NOMO-1 (cell line): ENCODE results near the gene PCNX3.
A peak's percentile ranks its signal among the peaks of the same experiment; 100 is the strongest.

Source experiments
- DNase-seq, 2 experiments: peaks; one replicate each; lab custom pipeline; 2025; ENCODE audit not compliant: unreplicated experiment in 2 of 2; lab: John Stamatoyannopoulos, UW

PCNX3 gene

DNA sequence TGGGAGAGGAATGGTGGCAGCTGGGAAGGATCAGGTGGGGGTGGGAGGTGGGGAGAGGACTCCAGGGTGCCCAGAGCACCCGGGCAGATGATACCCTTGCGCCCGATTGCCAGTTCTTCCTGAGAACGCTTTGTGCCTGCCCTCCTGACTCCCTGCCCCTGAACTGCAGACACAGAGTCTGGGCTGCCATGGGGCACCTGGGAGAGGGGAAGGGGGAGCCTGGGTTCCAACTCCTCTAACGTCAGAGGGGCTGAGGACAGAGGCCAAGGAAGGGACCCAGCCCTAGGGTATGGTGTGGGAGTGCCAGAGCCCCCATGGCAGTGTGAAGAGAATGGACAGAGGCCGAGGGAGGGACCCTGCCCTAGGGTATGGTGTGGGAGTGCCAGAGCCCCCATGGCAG, 19.1 kb upstream of the PCNX3 start:
- DNase-seq: no peak

DNA sequence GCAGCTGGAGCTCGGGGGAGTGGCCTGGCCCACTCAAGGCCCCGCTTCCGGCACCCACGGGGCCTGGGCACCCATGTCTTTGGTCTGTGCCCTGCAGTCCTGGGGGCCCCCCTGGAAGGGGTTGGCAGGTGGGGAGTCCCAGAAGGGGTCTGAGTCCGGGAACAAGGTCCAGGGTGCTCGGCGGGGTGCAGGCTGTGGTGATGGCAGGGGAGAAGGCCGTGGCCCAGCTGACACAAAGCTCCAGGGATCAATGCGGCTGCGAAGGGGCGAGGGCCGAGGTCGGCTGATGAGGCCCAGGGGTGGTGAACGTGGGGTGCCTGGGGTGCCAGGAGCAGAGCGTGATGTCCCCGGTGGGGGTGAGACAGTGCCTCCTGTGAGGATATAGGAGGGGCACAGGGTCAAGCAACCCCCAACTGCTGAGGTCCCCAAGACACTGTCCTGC, 17.3 kb upstream of the PCNX3 start:
- no peak for DNase-seq

DNA sequence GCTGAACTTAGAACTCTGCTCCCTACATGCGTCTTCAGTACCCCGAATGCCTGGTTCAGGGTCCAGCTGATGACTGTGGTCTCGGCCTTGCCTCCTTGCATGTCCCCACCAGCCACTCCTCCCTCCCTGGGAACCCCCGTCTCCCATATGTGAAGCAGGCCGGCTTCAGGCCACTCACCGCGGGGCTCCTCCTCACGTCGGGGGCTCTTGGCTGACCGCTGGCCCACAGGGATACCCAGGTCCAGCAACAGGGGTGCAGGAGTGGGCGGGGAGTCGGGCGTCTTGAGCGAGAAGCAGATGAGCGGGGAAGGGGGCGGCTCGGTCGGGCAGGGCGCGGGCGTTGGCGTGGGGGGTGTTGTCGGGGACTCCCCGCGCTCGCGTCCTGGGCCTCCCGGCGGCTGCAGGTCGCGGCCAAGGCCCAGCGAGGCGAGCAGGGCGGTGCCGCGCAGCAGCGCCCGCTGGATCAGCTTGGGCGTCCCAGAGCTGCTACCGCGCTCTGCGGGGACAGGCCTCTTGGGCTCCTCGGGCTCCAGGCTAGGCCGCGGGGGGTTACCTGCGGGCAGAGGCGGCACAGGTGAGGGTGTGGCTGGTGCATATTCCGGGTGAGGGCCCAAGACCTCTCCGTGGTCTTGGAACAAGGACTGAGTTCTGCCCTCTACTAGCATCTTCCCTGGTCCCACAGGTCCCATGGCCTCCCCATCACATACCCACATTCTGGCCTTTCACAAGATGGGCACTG, 16.2 kb upstream of the PCNX3 start:
- no peak for DNase-seq

DNA sequence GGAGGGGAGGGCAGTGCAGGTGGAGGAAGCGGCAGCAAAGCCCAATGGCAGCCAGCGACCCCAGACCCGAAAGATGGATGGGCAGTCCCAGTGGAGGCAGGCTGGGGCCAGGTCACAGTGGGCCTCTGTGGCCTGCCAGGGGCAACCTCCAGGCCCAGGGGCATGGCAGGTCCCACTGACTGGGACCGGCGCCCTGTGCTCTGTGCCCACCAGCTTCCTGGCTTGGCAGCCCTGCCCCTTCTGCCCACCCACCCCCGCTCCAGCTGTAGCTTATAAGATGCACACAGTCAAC, 15.7 kb upstream of the PCNX3 start:
- DNase-seq: no peak

DNA sequence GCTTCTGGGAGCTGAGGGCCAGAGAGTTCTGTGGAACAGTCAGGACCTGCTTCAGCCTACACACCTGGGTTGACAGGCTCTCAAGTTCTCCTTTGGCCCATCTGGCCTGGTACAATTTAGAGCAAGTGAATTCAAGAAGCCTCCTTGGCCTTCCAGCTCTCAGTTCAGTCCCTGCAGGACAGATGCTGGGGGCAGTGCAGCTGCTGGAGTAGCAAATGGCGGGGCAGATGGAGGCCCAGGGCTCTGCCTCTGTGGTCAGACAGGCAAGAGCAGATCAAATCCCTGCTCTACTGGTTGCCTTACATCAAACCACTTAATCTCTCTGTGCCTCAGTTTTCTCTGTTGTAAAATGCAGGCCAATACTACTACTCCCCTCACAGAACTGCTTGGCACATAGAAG, 11.3 kb upstream of the PCNX3 start:
- no peak for DNase-seq

DNA sequence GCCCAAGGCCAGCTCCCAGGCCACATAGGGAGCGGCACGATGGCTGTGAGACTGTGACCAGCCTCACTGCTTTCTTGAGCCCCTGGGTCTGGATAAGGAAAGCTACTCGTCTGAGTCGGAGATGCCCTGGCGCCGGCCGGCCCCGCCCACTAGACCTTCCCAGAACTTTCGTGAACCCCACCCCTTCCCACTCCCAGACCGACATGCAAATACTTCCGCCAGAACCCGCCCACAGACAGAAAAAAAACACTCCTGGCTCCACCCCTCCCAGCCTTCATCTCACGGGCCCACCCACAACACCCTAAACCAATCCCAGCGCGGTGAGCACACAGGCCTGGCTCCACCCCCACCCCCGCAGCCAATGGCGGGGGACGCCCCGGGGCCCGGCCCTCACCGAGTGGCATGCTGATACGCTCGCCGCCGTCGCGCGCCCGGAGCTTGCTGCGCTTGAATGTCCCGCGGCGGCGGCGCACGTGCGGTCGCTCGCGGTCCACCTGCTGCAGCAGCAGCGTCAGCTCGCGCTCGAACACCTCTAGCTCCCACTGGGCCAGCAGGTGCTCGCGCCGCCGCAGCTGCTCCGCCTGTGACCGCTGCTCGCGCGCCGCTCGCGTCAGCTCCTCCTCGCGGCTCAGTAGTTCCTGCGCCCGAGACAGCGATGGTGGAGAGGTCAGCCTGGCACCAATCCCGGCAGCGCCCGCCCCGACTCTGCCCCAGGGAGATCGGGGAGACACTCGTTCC, 8.5 kb upstream of the PCNX3 start:
- no peak for DNase-seq

DNA sequence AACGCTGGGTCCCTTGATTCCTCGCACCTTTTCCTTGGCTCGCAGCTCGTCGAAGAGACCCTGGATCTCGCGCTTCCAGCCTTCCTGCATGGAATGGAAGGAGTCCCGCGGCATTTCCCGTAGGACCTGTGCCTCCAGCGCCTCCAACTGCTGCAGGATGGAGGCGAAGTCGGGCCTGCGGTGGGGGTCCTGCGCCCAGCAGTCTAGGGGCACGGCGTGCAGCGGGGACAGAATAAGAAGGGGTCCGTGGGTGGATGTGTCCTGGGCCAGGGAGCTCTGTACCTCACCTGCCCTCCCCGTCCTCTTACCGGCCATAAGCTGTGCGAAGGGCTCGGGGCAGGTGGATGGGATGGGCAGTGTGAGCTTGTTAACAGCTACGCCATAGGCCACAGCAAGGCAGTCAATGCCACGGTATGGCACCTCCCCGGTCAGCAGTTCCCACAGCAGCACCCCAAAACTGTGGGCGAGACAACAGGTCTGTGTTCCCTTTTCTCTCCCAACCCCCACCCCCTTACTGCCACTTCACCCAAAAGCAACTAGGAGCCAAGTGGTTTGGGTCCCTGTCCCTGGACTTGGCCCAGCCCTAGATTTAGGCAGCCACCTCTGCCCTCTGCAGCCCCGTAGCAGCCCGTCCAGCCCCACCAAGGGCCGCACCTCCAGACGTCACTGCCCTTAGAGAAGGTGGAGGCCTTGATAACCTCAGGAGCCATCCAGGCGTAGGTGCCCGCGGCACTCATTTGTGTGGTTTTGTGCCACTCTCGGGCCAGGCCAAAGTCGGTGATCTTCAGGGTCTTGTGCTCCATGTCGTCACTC, 7.8 kb upstream of the PCNX3 start:
- DNase-seq: no peak

DNA sequence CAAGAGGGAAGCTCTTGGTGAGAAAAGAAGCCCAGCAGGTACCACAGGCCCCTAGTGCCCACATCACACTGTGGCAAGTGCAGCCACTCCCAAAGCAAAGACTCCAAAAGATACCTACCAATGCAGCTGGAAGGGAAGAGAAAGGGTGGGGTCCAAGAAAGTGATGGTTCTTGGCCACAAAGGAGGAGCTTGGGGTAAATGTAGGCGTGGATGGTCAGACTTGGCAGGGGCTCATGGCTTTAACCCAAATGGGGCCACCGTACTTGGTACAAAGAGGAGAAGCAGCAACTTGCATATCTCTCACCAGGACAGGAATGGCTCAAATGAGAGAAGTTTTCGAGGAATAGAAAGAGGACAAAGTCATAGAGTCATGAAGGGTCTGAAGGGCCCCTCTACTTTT, 6.3 kb upstream of the PCNX3 start:
- DNase-seq: no peak

DNA sequence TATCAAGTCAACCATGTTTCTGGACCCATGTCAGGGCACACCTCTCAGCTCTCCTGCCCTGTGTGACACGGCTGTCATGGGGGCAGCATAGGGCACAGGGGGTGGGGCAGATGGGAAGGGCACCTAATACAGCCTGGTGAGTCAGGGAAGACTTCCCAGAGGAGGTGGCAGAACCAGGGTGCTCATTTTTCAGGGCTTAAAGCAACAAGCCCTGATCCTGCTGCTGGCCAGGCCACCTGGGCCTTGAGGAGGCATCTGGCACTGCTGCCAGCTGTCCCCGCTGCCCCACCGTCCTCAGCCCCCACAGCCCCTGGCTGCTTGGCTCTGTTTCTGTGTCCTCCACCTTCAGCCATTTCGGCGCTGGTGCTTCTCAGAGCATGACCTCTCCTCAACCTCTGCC, 5.9 kb upstream of the PCNX3 start:
- DNase-seq: no peak

DNA sequence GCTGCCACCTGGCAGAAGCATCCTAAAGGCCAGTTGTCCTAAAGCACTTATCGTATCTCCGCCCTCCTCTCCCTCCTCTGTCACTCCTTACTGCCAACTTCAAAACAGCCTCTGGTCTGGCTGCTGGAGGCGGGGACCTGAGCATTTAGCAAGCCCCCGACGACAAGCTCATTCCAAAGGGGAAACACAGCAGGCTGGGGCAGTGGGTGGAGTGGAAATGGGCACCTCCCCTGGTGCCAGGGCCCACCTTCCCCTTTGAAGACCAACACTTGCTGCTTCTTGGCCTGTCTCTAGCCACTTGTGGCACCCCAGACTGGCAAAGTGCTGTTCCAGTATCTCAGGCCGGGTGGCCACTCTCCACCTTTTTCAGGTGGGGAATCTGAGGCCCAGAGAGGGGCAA, 5.2 kb upstream of the PCNX3 start:
- no peak for DNase-seq

DNA sequence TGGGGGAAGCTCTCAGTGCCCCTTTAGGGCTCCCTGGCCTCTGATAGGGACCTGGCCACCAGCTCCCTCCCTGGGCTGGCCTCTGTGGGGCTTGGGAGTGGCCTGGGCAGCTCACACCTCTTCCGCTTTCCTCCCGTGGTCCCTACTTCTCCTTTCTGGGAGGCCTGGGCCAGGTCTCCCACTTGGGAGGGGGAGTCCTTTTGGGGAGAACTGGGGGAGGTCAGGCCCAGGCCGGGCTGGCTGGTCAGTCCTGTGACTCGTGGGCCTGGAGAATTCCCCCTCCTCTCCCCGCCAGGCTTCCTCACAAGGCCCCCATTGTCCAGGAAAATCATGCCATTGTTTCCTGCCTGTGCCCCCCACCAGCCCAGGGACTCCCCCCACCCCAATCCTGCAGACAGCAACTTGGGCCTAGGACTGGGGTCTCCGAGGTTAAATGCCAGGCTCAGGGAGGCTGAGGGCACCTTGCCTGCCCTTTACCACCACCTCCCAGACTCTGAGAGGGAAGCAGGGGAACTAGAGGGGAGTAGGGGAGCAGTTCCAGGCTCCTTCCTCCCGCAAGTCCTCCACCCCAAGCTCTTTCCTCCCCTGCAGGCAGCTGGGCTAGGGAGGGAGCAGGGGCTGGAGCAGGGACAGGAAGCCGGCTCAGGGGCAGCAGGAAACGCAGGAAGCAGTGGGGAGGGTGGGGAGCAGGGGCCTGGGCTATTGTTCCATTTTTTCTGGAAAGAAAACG, 4.4 kb upstream of the PCNX3 start:
- peak; percentile 72 for DNase-seq

DNA sequence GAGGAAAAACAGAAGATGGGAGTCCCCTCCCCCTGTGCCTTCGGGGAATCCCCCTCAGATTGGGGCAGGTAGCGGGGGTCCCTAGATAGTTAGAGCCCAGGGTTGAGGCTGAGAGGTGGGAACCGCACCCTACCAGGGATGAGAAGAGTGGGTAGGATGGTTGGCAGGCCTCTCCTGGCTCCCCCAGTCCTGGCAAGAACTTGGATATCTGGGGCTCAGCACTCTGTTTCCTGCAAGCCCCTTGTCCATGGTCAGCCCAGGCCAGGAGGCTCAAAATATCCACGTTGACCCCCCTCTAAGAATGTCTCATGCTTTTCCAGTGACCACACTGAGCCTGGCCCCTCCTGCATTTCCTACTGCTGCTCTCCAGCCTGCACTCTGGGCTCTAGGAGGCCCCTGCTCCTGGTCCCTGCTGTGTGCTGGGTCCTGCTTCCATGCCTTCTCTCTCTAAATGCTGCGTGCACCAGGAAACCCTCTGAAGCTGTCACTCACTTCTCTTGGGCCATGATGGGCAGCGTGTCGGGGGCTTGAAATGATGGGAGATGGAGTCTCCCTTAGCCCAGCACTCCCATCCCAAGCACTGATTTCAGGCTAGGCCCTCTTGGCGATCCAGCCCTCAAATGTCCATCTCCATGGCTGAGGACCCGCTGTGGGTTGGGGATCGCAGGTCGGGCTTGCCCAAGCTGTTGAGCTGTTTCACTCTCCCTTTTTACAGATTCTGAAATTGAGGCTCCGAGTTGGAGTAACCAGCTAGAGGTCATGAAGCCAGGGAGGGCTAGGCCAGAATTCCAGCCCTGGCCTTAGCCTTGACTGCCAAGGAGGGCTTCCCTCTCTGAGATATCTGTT, 3.6 kb upstream of the PCNX3 start:
- no peak for DNase-seq

DNA sequence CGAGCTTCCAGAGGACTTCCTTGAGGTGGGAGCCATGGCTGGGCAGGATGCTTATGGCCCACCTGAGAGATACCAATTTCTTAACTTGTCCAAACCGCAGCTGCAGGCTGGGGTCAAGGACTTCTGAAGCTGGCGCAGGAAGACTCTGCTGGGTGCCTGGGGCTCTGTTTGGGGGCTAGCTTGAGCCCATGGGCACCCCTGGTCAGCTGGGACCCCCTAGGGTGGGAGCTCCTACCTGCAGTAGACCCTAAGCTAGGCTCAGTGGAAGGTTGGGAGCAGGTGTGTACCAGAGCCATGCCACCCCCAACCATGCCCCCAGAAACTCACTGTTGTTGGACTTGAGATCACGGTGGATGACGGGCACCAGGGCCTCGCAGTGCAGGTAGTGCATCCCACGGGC, 2.9 kb upstream of the PCNX3 start:
- no peak for DNase-seq

DNA sequence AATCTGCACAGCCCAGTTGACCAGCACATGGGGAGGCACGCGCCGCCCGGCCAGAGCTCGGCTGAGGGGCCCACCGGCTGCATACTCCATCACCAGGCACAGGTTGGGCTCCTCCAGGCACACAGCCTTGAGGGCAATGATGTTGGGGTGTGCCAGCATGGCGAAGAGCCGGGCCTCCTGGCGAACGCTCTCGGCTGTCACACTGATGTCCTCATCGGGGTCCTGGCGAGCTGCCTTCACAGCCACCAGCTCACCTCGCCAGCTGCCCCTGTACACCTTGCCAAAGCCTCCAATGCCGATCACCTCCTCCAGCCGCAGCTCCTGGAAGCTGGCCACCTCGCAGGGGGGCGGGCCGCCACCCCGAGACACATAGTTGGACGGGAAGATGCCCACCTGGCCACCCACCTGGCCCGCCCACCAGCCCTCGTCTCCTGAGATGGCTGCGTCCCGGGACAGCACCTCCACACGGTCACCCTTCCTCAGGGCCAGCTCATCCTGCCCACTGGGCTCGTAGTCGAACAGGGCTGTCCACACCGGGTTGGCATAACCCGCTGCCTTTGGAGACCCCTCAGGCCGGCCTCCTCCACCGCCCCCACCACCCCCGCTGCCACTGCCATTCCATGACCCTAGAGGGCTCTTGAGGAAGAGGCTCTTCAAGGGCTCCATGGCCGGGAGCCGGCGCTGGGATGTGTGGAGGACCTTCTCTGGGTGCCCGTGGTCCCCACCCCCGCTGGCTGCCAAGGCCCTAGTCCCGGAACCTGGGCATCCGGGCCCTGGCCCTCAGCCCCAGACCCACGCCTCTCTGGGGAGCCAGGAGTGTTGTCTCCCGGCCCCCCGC, 2.3 kb upstream of the PCNX3 start:
- DNase-seq: no peak

DNA sequence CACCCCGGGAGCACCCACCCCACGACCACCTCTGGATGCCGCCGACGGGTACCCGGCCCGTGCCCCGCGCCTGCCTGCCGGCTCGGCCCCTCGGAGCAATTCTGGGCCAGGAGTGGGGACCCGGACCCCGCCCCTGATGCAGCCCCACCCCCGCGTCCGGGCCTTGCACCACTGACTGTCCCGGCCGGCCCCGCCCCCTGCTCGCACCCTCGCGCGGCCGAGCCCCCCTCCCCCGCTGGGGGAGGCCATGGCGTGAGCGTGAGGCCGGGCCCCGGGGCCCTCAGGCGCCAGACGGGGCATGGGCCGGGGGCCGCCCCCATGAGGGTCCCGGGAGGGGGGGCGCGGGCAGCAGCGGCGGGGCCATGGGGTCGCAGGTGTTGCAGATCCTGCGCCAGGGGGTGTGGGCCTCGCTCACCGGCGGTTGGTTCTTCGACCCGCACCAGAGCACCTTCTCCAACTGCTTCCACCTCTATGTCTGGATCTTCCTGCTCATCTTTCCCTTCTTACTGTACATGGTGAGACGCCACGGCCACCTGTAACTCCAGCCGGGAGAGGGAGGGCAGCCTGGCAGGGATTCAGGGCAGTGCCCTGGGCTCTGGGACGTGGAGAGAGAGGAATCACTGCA, 486 bp downstream of the PCNX3 start:
- DNase-seq: peak in 1 of 2 experiments; percentile 35

DNA sequence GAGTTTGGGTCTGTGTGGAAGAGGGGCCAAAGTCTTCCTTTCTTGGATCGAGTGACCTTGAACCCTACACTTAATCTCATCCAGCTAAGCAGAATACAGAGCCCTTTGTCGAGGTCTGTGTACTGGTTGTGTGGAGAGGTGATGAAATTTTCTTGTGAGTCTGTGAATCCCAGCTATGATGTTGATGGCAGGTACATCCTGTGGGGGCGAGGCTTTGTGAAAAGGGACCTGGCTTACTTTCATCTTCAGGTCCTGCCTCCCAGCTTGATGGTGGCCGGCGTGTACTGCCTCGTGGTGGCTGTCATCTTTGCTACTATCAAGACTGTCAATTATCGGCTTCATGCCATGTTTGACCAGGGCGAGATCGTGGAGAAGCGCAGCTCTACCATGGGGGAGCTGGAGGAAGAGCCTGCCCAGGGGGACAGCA, 1.0 kb downstream of the PCNX3 start:
- DNase-seq: no peak

DNA sequence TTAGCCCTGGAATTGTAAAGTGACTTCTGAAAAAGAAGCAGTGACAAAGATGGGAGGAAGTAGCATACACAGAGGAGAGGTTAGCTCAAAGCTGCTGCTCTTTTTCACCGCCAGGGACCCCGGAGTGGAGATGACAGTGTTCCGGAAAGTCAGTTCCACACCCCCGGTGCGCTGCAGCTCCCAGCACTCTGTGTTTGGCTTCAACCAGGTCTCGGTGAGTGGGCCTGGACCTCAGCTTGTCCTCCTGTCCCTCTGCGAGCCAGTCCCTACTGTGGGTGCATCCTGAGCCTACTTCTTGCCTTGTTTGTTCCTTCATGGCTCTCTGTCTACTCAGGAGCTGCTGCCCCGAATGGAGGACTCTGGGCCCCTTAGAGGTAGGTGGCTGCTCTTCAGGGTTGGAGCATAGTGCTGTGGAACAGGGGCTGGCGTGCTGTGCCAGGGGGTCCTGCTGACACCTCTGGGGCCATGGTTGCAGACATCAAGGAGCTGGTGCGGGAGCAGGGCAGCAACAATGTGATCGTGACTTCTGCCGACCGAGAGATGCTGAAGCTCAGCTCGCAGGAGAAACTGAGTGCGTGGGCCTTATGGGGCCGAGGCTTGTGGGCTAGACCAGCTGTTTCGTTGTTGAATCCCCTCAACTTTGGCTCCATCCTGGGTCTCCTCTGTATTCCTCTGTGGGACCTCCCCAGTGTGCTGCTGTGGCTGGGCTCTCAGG, 1.7 kb downstream of the PCNX3 start:
- no peak for DNase-seq
